Measurements from ENCODE around the gene SMARCB1.

Gene SMARCB1

GRCh38 chr22:23744001-23744400, 42.8 kb upstream of the SMARCB1 start:
- H3K9ac ChIP-seq (ENCODE audit: low read length), result no peak overlapping the region
- no peak overlapping the region for H3K27ac ChIP-seq (ENCODE audit: low read length)
- TF ChIP-seq, protein P1, sequence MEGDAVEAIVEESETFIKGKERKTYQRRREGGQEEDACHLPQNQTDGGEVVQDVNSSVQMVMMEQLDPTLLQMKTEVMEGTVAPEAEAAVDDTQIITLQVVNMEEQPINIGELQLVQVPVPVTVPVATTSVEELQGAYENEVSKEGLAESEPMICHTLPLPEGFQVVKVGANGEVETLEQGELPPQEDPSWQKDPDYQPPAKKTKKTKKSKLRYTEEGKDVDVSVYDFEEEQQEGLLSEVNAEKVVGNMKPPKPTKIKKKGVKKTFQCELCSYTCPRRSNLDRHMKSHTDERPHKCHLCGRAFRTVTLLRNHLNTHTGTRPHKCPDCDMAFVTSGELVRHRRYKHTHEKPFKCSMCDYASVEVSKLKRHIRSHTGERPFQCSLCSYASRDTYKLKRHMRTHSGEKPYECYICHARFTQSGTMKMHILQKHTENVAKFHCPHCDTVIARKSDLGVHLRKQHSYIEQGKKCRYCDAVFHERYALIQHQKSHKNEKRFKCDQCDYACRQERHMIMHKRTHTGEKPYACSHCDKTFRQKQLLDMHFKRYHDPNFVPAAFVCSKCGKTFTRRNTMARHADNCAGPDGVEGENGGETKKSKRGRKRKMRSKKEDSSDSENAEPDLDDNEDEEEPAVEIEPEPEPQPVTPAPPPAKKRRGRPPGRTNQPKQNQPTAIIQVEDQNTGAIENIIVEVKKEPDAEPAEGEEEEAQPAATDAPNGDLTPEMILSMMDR (IDR thresholded peaks at IDR 0.05; ENCODE audit: low read depth, low read length), result no peak
- TF ChIP-seq EZH2phosphoT487 (IDR thresholded peaks at IDR 0.05; ENCODE audit: low read depth), result no peak
- H2AFZ ChIP-seq (ENCODE audit: low read depth, low read length), result no peak overlapping the region
- H4K20me1 ChIP-seq (ENCODE audit: insufficient read depth, low read length), result no peaks in the 10 kb centered on the region
- H3K79me2 ChIP-seq (ENCODE audit: low read length), result no peaks in the 10 kb centered on the region
- peaks cover 14% of the 10 kb centered on the region for H3K4me1 ChIP-seq (ENCODE audit: low read length)
- no peaks in the 10 kb centered on the region for H3K27me3 ChIP-seq (ENCODE audit: low read depth, low read length)
- H3K36me3 ChIP-seq (replicated peaks; ENCODE audit: low read depth, low read length), result peaks cover 7% of the 10 kb centered on the region
- H3K4me2 ChIP-seq (ENCODE audit: low read length), result no peak overlapping the region
- no peak overlapping the region for H3K4me3 ChIP-seq (ENCODE audit: low read length)
- no peaks in the 10 kb centered on the region for H3K9me3 ChIP-seq (ENCODE audit: insufficient read depth, low read length)

DNA sequence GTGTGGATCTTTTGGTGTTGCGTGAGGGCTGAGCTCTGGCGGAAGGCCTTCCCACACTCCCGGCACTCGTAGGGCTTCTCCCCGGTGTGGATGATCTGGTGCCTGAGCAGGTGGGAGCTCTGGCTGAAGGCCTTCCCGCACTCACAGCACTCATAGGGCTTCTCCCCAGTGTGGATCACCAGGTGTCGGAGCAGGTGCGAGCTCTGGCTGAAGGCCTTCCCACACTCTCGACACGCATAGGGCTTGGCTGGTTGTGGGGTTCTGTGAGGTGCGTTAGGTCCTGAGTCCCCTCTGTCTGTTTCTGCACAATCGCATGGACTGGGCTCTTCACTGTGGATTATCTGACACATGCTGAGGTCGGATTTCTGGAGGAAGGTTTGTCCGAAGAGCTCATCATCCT, 42.3 kb upstream of the SMARCB1 start:
- Histone ChIP-seq H3K36me3 (replicated peaks; ENCODE audit: low read depth, low read length) (peaks cover 7% of the 10 kb centered on the region), H2AFZ (ENCODE audit: low read depth, low read length) (no peak overlapping the region), H3K27me3 (ENCODE audit: low read depth, low read length) (no peaks in the 10 kb centered on the region), H3K4me2 (ENCODE audit: low read length) (no peak overlapping the region), H3K9me3 (ENCODE audit: insufficient read depth, low read length) (no peaks in the 10 kb centered on the region), H4K20me1 (ENCODE audit: insufficient read depth, low read length) (no peaks in the 10 kb centered on the region), H3K79me2 (ENCODE audit: low read length) (no peaks in the 10 kb centered on the region), H3K27ac (ENCODE audit: low read length) (no peak overlapping the region), H3K4me1 (ENCODE audit: low read length) (peaks cover 14% of the 10 kb centered on the region), H3K4me3 (ENCODE audit: low read length) (no peak overlapping the region), H3K9ac (ENCODE audit: low read length) (no peak overlapping the region)
- TF ChIP-seq EZH2phosphoT487 (IDR thresholded peaks at IDR 0.05; ENCODE audit: low read depth), result no peak
- TF ChIP-seq, protein P1 (IDR thresholded peaks at IDR 0.05; ENCODE audit: low read depth, low read length), result no peak

- Histone ChIP-seq H3K4me1 (ENCODE audit: low read length) (peaks cover 22% of the 10 kb centered on the region), H2AFZ (ENCODE audit: low read depth, low read length) (no peak overlapping the region), H3K4me3 (ENCODE audit: low read length) (no peak overlapping the region), H3K79me2 (ENCODE audit: low read length) (no peaks in the 10 kb centered on the region), H3K4me2 (ENCODE audit: low read length) (no peak overlapping the region), H4K20me1 (ENCODE audit: insufficient read depth, low read length) (no peaks in the 10 kb centered on the region), H3K9ac (ENCODE audit: low read length) (no peak overlapping the region), H3K36me3 (replicated peaks; ENCODE audit: low read depth, low read length) (peaks cover 7% of the 10 kb centered on the region), H3K27ac (ENCODE audit: low read length) (no peak overlapping the region), H3K9me3 (ENCODE audit: insufficient read depth, low read length) (no peaks in the 10 kb centered on the region), H3K27me3 (ENCODE audit: low read depth, low read length) (no peaks in the 10 kb centered on the region)
- TF ChIP-seq, protein P1 (IDR thresholded peaks at IDR 0.05; ENCODE audit: low read depth, low read length), result no peak
- no peak for TF ChIP-seq EZH2phosphoT487 (IDR thresholded peaks at IDR 0.05; ENCODE audit: low read depth)
Observed at GRCh38 chr22:23745791-23746190, 41.0 kb upstream of the SMARCB1 start.

DNA sequence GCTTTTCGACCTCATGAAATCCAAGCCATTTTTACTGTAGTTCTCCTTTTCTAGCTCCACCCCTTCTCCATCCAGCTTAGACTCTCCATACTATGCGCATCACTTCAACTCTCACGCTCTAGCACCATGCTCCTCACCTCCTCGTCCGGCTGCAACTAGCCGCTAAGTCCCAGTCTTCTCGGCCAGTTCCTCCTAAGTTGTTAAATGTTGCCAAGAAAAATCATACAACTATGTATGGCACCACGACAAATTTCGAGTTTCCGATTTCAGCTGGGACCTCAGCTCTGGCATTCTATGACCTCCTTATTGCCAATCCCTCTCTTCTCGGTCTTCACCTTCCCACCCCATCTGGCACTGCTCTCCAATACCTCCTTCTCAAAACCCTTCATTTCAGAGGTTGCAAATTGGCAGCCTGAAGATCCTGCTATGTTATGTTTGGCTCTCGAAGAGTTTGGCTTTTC, 36.9 kb upstream of the SMARCB1 start:
- H3K27ac ChIP-seq (ENCODE audit: low read length), result no peak overlapping the region
- no peak overlapping the region for H2AFZ ChIP-seq (ENCODE audit: low read depth, low read length)

More for the DNA sequence above, 36.9 kb upstream of the SMARCB1 start:
- Histone ChIP-seq H3K79me2 (ENCODE audit: low read length) (no peaks in the 10 kb centered on the region), H3K4me1 (ENCODE audit: low read length) (peaks cover 50% of the 10 kb centered on the region), H3K36me3 (replicated peaks; ENCODE audit: low read depth, low read length) (no peaks in the 10 kb centered on the region), H3K9me3 (ENCODE audit: insufficient read depth, low read length) (no peaks in the 10 kb centered on the region), H4K20me1 (ENCODE audit: insufficient read depth, low read length) (no peaks in the 10 kb centered on the region), H3K9ac (ENCODE audit: low read length) (peak overlapping the region; percentile 72; the same call in 1 of the 2 replicates), H3K4me3 (ENCODE audit: low read length) (peak overlapping the region; percentile 91), H3K4me2 (ENCODE audit: low read length) (peak overlapping the region; percentile 94), H3K27me3 (ENCODE audit: low read depth, low read length) (no peaks in the 10 kb centered on the region)
- TF ChIP-seq, protein P1 (IDR thresholded peaks at IDR 0.05; ENCODE audit: low read depth, low read length), result no peak
- TF ChIP-seq EZH2phosphoT487 (IDR thresholded peaks at IDR 0.05; ENCODE audit: low read depth), result no peak

Data from OCI-LY3 (cell line).